ENCODE results near the gene RP2.

The RP2 gene

GRCh38 chrX:46823481-46823880 is 13.4 kb upstream of the RP2 start:
- Mint-ChIP-seq H3K4me1 (ENCODE audit: low read depth) (no peaks in the 10 kb centered on the region), H3K27ac (no peak overlapping the region), H3K27me3 (ENCODE audit: low read depth) (peaks cover 9% of the 10 kb centered on the region), H3K4me3 (no peak overlapping the region), H3K9me3 (peaks cover 7% of the 10 kb centered on the region), H3K36me3 (ENCODE audit: low read depth) (no peaks in the 10 kb centered on the region)
- no peak for DNase-seq (ENCODE audit: low spot score)

GRCh38 chrX:46831765-46832327 is 5.0 kb upstream of the RP2 start:
- Mint-ChIP-seq H3K27me3 (ENCODE audit: low read depth) (peaks cover 10% of the 10 kb centered on the region), H3K4me3 (no peak overlapping the region), H3K36me3 (ENCODE audit: low read depth) (no peaks in the 10 kb centered on the region), H3K4me1 (ENCODE audit: low read depth) (peaks cover 3% of the 10 kb centered on the region), H3K9me3 (no peaks in the 10 kb centered on the region), H3K27ac (no peak overlapping the region)
- no peak for DNase-seq (ENCODE audit: low spot score)

- H3K4me3 Mint-ChIP-seq: peak overlapping the region; percentile 96
- peaks cover 2% of the 10 kb centered on the region for H3K27me3 Mint-ChIP-seq (ENCODE audit: low read depth)
- no peak for DNase-seq (ENCODE audit: low spot score)
- no peaks in the 10 kb centered on the region for H3K9me3 Mint-ChIP-seq
- peaks cover 2% of the 10 kb centered on the region for H3K36me3 Mint-ChIP-seq (ENCODE audit: low read depth)
- peak overlapping the region; percentile 97 for H3K27ac Mint-ChIP-seq
- H3K4me1 Mint-ChIP-seq (ENCODE audit: low read depth): peaks cover 12% of the 10 kb centered on the region
Observed at GRCh38 chrX:46837558-46838485, 979 bp downstream of the RP2 start.

- H3K27me3 Mint-ChIP-seq (ENCODE audit: low read depth): no peaks in the 10 kb centered on the region
- no peaks in the 10 kb centered on the region for H3K9me3 Mint-ChIP-seq
- H3K4me1 Mint-ChIP-seq (ENCODE audit: low read depth): peaks cover 12% of the 10 kb centered on the region
- H3K27ac Mint-ChIP-seq: peak overlapping the region; percentile 97
- peaks cover 2% of the 10 kb centered on the region for H3K36me3 Mint-ChIP-seq (ENCODE audit: low read depth)
- no peak for DNase-seq (ENCODE audit: low spot score)
- H3K4me3 Mint-ChIP-seq: peak overlapping the region; percentile 96
Observed at GRCh38 chrX:46838486-46838870, 1.6 kb downstream of the RP2 start.

- Mint-ChIP-seq H3K27me3 (ENCODE audit: low read depth) (no peaks in the 10 kb centered on the region), H3K9me3 (no peaks in the 10 kb centered on the region), H3K4me3 (peak overlapping the region; percentile 96), H3K4me1 (ENCODE audit: low read depth) (peaks cover 12% of the 10 kb centered on the region), H3K27ac (no peak overlapping the region), H3K36me3 (ENCODE audit: low read depth) (peaks cover 2% of the 10 kb centered on the region)
- DNase-seq (ENCODE audit: low spot score): no peak
Observed at GRCh38 chrX:46838974-46839480, 2.2 kb downstream of the RP2 start.

GRCh38 chrX:46840946-46841345 is 4.1 kb downstream of the RP2 start:
- DNase-seq (ENCODE audit: low spot score): no peak
- H3K27ac Mint-ChIP-seq: no peak overlapping the region

GRCh38 chrX:46841346-46841745 is 4.5 kb downstream of the RP2 start:
- H3K27ac Mint-ChIP-seq: no peak overlapping the region
- no peak for DNase-seq (ENCODE audit: low spot score)
- H3K36me3 Mint-ChIP-seq (ENCODE audit: low read depth): peaks cover 4% of the 10 kb centered on the region
- no peak overlapping the region for H3K4me3 Mint-ChIP-seq
- H3K27me3 Mint-ChIP-seq (ENCODE audit: low read depth): no peaks in the 10 kb centered on the region
- H3K4me1 Mint-ChIP-seq (ENCODE audit: low read depth): peaks cover 10% of the 10 kb centered on the region
- no peaks in the 10 kb centered on the region for H3K9me3 Mint-ChIP-seq

More at GRCh38 chrX:46840946-46841345, 4.1 kb downstream of the RP2 start:
- H3K4me3 Mint-ChIP-seq: no peak overlapping the region
- no peaks in the 10 kb centered on the region for H3K27me3 Mint-ChIP-seq (ENCODE audit: low read depth)
- H3K9me3 Mint-ChIP-seq: no peaks in the 10 kb centered on the region
- peaks cover 4% of the 10 kb centered on the region for H3K36me3 Mint-ChIP-seq (ENCODE audit: low read depth)
- H3K4me1 Mint-ChIP-seq (ENCODE audit: low read depth): peaks cover 14% of the 10 kb centered on the region

GRCh38 chrX:46844913-46845312 is 8.1 kb downstream of the RP2 start:
- Mint-ChIP-seq H3K27ac (no peak overlapping the region), H3K4me3 (no peak overlapping the region), H3K36me3 (ENCODE audit: low read depth) (peaks cover 4% of the 10 kb centered on the region), H3K9me3 (no peaks in the 10 kb centered on the region), H3K4me1 (ENCODE audit: low read depth) (peaks cover 6% of the 10 kb centered on the region), H3K27me3 (ENCODE audit: low read depth) (no peaks in the 10 kb centered on the region)
- DNase-seq (ENCODE audit: low spot score): no peak

GRCh38 chrX:46849933-46850332 is 13.1 kb downstream of the RP2 start:
- Mint-ChIP-seq H3K36me3 (ENCODE audit: low read depth) (peaks cover 19% of the 10 kb centered on the region), H3K9me3 (peaks cover 4% of the 10 kb centered on the region), H3K4me1 (ENCODE audit: low read depth) (peaks cover 4% of the 10 kb centered on the region), H3K4me3 (no peak overlapping the region), H3K27ac (no peak overlapping the region), H3K27me3 (ENCODE audit: low read depth) (no peaks in the 10 kb centered on the region)
- DNase-seq (ENCODE audit: low spot score): no peak

GRCh38 chrX:46850771-46851170 is 13.9 kb downstream of the RP2 start:
- no peak overlapping the region for H3K4me3 Mint-ChIP-seq
- no peak for DNase-seq (ENCODE audit: low spot score)
- peaks cover 4% of the 10 kb centered on the region for H3K4me1 Mint-ChIP-seq (ENCODE audit: low read depth)
- H3K27ac Mint-ChIP-seq: no peak overlapping the region
- H3K36me3 Mint-ChIP-seq (ENCODE audit: low read depth): peaks cover 21% of the 10 kb centered on the region
- H3K27me3 Mint-ChIP-seq (ENCODE audit: low read depth): no peaks in the 10 kb centered on the region
- peaks cover 4% of the 10 kb centered on the region for H3K9me3 Mint-ChIP-seq

GRCh38 chrX:46856483-46856882 is 19.6 kb downstream of the RP2 start:
- H3K27me3 Mint-ChIP-seq (ENCODE audit: low read depth): no peaks in the 10 kb centered on the region
- no peaks in the 10 kb centered on the region for H3K9me3 Mint-ChIP-seq
- H3K4me1 Mint-ChIP-seq (ENCODE audit: low read depth): no peaks in the 10 kb centered on the region
- no peak overlapping the region for H3K27ac Mint-ChIP-seq
- H3K36me3 Mint-ChIP-seq (ENCODE audit: low read depth): peaks cover 26% of the 10 kb centered on the region
- H3K4me3 Mint-ChIP-seq: no peak overlapping the region
- no peak for DNase-seq (ENCODE audit: low spot score)

GRCh38 chrX:46860557-46860956 is 23.7 kb downstream of the RP2 start:
- no peak overlapping the region for H3K4me3 Mint-ChIP-seq
- no peaks in the 10 kb centered on the region for H3K4me1 Mint-ChIP-seq (ENCODE audit: low read depth)
- H3K36me3 Mint-ChIP-seq (ENCODE audit: low read depth): peaks cover 23% of the 10 kb centered on the region

GRCh38 chrX:46863072-46863471 is 26.2 kb downstream of the RP2 start:
- Mint-ChIP-seq H3K4me1 (ENCODE audit: low read depth) (no peaks in the 10 kb centered on the region), H3K27ac (no peak overlapping the region), H3K27me3 (ENCODE audit: low read depth) (no peaks in the 10 kb centered on the region), H3K4me3 (no peak overlapping the region), H3K9me3 (no peaks in the 10 kb centered on the region), H3K36me3 (ENCODE audit: low read depth) (peaks cover 27% of the 10 kb centered on the region)
- DNase-seq (ENCODE audit: low spot score): no peak

More at GRCh38 chrX:46860557-46860956, 23.7 kb downstream of the RP2 start:
- Mint-ChIP-seq H3K27me3 (ENCODE audit: low read depth) (no peaks in the 10 kb centered on the region), H3K9me3 (no peaks in the 10 kb centered on the region), H3K27ac (no peak overlapping the region)
- DNase-seq (ENCODE audit: low spot score): no peak

GRCh38 chrX:46864606-46865005 is 27.8 kb downstream of the RP2 start:
- Mint-ChIP-seq H3K27ac (no peak overlapping the region), H3K36me3 (ENCODE audit: low read depth) (peaks cover 25% of the 10 kb centered on the region), H3K27me3 (ENCODE audit: low read depth) (no peaks in the 10 kb centered on the region), H3K4me1 (ENCODE audit: low read depth) (no peaks in the 10 kb centered on the region), H3K9me3 (no peaks in the 10 kb centered on the region), H3K4me3 (no peak overlapping the region)
- no peak for DNase-seq (ENCODE audit: low spot score)

Measured in T-helper 2 cell treated with Interferon-gamma antibody and Interleukin-4, amounts not matched to agents 5 μg/mL and 100 μg/mL, for 36 hours (primary cell).